K562 (cell line): ENCODE results near the gene GRAMD2A. TPM values are rescaled to one million over a fixed set of nuclear protein-coding genes. Genes with fewer than 3 reads are reported as not detected.
A peak's percentile ranks its signal among the peaks of the same experiment; 100 is the strongest.

Source experiments
- ATAC-seq: fragments of 200-7000 bp; cut with Tn5 transposase; 3 replicates; pipeline ENCODE4 v1.9.1; 2020; ENCODE audit warnings: moderate library complexity
- BruUV-seq: library from RNA; stranded (reverse); fragments of 400-500 nt; replicated peaks from 2 replicates; lab custom pipeline; 2021; lab: Mats Ljungman, UMichigan
- CTCF ChIA-PET: fragments of 300-600 bp; formaldehyde crosslinking; extraction: SDS; loops from one replicate; lab custom pipeline; 2021; ENCODE audit warnings: low intra/inter-chr PET ratio; lab: Yijun Ruan, JAX
- POLR2A ChIA-PET: fragments of 300-600, 350-650 bp; sonication (Branson Sonifier 250); formaldehyde crosslinking; extraction: SDS; loops from one replicate; lab custom pipeline; 2021; ENCODE audit warnings: antibody characterized with exemption, inconsistent platforms; lab: Yijun Ruan, JAX
- DNase-seq, 4 experiments: peaks; one replicate each; pipeline versions ENCODE4 v3.0.0 to v3.0.0-alpha.2; 2011 to 2018; ENCODE audit warnings: low spot score in 3 of 4, mixed read lengths in 3 of 4; ENCODE audit errors: extremely low read depth in 1 of 4
- FAIRE-seq: peaks from 2 replicates; lab custom pipeline; 2011; peaks lifted over from hg19 to GRCh38; lab: Jason Lieb, UNC
- H2AFZ ChIP-seq: 2 replicates; pipeline ENCODE4 v1.6.0; 2011; ENCODE audit warnings: low read depth, low read length, control low read depth, inconsistent platforms
- H3K27ac ChIP-seq: fragments of 200-600 bp; 3 replicates; pipeline ENCODE4 v1.8.0; 2011; ENCODE audit warnings: low read depth, mild to moderate bottlenecking, control low read depth, inconsistent platforms, low read length, moderate library complexity, mixed read lengths; ENCODE audit errors: extremely low read depth
- H3K27me3 ChIP-seq, 2 experiments: fragments of 300-600 bp in 1 of 2; 2 replicates in 1 of 2; 3 replicates in 1 of 2; pipeline versions ENCODE4 v1.6.0 to v1.8.0; 2011; ENCODE audit warnings: inconsistent platforms in 2 of 2, low read length in 2 of 2, mild to moderate bottlenecking in 1 of 2, mixed read lengths in 1 of 2, moderate library complexity in 1 of 2; ENCODE audit not compliant: control insufficient read depth in 2 of 2, insufficient read depth in 2 of 2
- H3K36me3 ChIP-seq: fragments of 300-600 bp; 3 replicates; pipeline ENCODE4 v1.8.0; 2011; ENCODE audit warnings: mild to moderate bottlenecking, low read length, inconsistent platforms; ENCODE audit not compliant: control insufficient read depth, insufficient read depth
- H3K4me1 ChIP-seq, 2 experiments: fragments of 200-600 bp in 1 of 2; replicated peaks in 1 of 2; 2 replicates in 1 of 2; 3 replicates in 1 of 2; pipeline versions ENCODE4 v1.5.1 to v1.8.0; 2011; ENCODE audit warnings: inconsistent platforms in 2 of 2, low read length in 2 of 2, mild to moderate bottlenecking in 1 of 2, mixed read lengths in 1 of 2, moderate library complexity in 1 of 2; ENCODE audit not compliant: control insufficient read depth in 2 of 2, insufficient read depth in 2 of 2
- H3K4me2 ChIP-seq: 2 replicates; pipeline ENCODE4 v1.6.1; 2011; ENCODE audit warnings: low read length, control low read depth, inconsistent platforms, mixed read lengths; ENCODE audit not compliant: insufficient read depth
- H3K4me3 ChIP-seq: fragments of 200-600 bp; sonication (generic), shearing (Covaris generic); 2 replicates; pipeline ENCODE4 v1.5.1; 2016; ENCODE audit warnings: control low read depth, inconsistent platforms
- H3K79me2 ChIP-seq: fragments of 200-600 bp; 3 replicates; pipeline ENCODE4 v1.8.0; 2011; ENCODE audit warnings: low read length, inconsistent platforms; ENCODE audit not compliant: control insufficient read depth, insufficient read depth
- H3K9ac ChIP-seq, 2 experiments: 2 replicates each; pipeline versions ENCODE4 v1.6.0 to v1.6.1; 2011; ENCODE audit warnings: low read depth in 2 of 2, low read length in 2 of 2, control low read depth in 1 of 2, inconsistent platforms in 1 of 2, mild to moderate bottlenecking in 1 of 2, mixed read lengths in 1 of 2; ENCODE audit not compliant: insufficient read depth in 1 of 2
- H3K9me1 ChIP-seq: one replicate; pipeline ENCODE4 v1.6.0; 2011; ENCODE audit warnings: inconsistent platforms, mild to moderate bottlenecking, low read length, moderate library complexity; ENCODE audit not compliant: control insufficient read depth, insufficient read depth
- H3K9me3 ChIP-seq: replicated peaks from 2 replicates; pipeline ENCODE4 v1.5.1; 2011; ENCODE audit warnings: low read depth, low read length, inconsistent platforms; ENCODE audit not compliant: control insufficient read depth, insufficient read depth
- H4K20me1 ChIP-seq: replicated peaks from 2 replicates; pipeline ENCODE4 v1.6.1; 2011; ENCODE audit warnings: low read length, inconsistent platforms, mixed read lengths; ENCODE audit not compliant: control insufficient read depth, insufficient read depth
- FUS ChIP-seq: fragments of 200-400 bp; formaldehyde crosslinking; optimal IDR thresholded peaks from 2 replicates; pipeline ENCODE3; 2017; ENCODE audit warnings: low read depth, low read length
- MED1 ChIP-seq: sonication (generic); formaldehyde crosslinking; IDR thresholded peaks from 2 replicates; pipeline ENCODE4 v1.8.1; 2023; ENCODE audit warnings: missing genetic modification reagents, borderline replicate concordance
- NFXL1 ChIP-seq: fragments of 450-650 bp; formaldehyde crosslinking; IDR thresholded peaks from 2 replicates; pipeline ENCODE4 v1.4.0; 2021; ENCODE audit warnings: mild to moderate bottlenecking
- PYGO2 ChIP-seq: fragments of 450-650 bp; IDR thresholded peaks from 2 replicates; pipeline ENCODE4 v1.6.1; 2016; ENCODE audit warnings: mild to moderate bottlenecking, missing genetic modification characterization, moderate library complexity, missing compliant biosample characterization
- SIN3A ChIP-seq, 2 experiments: fragments of 150-350 bp in 1 of 2; IDR thresholded peaks; 2 replicates each; pipeline ENCODE4 v1.6.1; 2011 to 2016; ENCODE audit warnings: borderline replicate concordance in 2 of 2, low read depth in 2 of 2, low read length in 2 of 2, mild to moderate bottlenecking in 2 of 2, moderate library complexity in 2 of 2; ENCODE audit not compliant: control insufficient read depth in 1 of 2
- ZBTB26 ChIP-seq: fragments of 450-650 bp; formaldehyde crosslinking; IDR thresholded peaks from 2 replicates; pipeline ENCODE4 v1.4.0; 2022; ENCODE audit warnings: missing genetic modification characterization
- WGBS: fragments of 100-300 bp; shearing (Covaris generic); methylation state at CpG from one replicate; pipeline ENCODE4 v1.1.6; 2016; ENCODE audit warnings: low coverage, mixed read lengths; ENCODE audit not compliant: insufficient coverage; ENCODE audit errors: missing lambda C conversion rate; 5-methylcytosine and 5-hydroxymethylcytosine counted together
- in situ Hi-C: fragments of 300-500 bp; cut with MboI; formaldehyde crosslinking; loops from 4 replicates; pipeline ENCODE4 v1.15.0; 2018; ENCODE audit warnings: inconsistent platforms, mixed read lengths
- intact Hi-C: fragments of 100-400 bp; cut with micrococcal nuclease; formaldehyde crosslinking; loops from 2 replicates; pipeline ENCODE4 v1.14.2; 2022
- polyA plus RNA-seq, 8 experiments: library from polyadenylated mRNA; depleted of rRNA in 4 of 8; stranded (reverse) in 5 of 8; unstranded in 3 of 8; fragments of >200 nt; fragmentation: Nextera tagmentation in 2 of 8; fragmentation: Illumina TruSeq in 1 of 8; extraction: Ambion mirVana in 2 of 8; extraction: Trizol in 1 of 8; gene quantifications; 2 replicates each; pipeline versions ENCODE4 v1.2.1 to v1.2.3, GENCODE V29; 2011 to 2014; ENCODE audit warnings: inconsistent platforms in 1 of 8, missing spikeins in 1 of 8
- total RNA-seq, 7 experiments: library from RNA; depleted of rRNA in 6 of 7; stranded (reverse); fragments of >200 nt in 6 of 7; fragmentation: Illumina TruSeq in 2 of 7; extraction: Trizol in 2 of 7; gene quantifications; 2 replicates each; pipeline versions ENCODE4 v1.2.1 to v1.2.3, GENCODE V29; 2011 to 2021; ENCODE audit warnings: low replicate concordance in 1 of 7
- TF ChIP-seq, protein P1 (sequence below): fragments of 250-450 bp; sonication (Bioruptor Pico); IDR thresholded peaks from 2 replicates; pipeline ENCODE4 v1.4.0; 2020
- TF ChIP-seq, protein P2 (sequence below), 2 experiments: fragments of 450-650 bp in 1 of 2; IDR thresholded peaks; 2 replicates each; pipeline ENCODE4 v1.6.1; 2011 to 2017; ENCODE audit warnings: low read depth in 2 of 2, antibody characterized with exemption in 1 of 2, borderline replicate concordance in 1 of 2, low read length in 1 of 2, mild to moderate bottlenecking in 1 of 2, mixed read lengths in 1 of 2; ENCODE audit not compliant: control insufficient read depth in 1 of 2

The GRAMD2A gene
- total and polyA plus RNA-seq, 9 of the 15 experiments (the other 6 are each of a cell fraction or from before 2014, with no cell fraction given), result 0.08 to 0.22 TPM; not detected in 7

DNA sequence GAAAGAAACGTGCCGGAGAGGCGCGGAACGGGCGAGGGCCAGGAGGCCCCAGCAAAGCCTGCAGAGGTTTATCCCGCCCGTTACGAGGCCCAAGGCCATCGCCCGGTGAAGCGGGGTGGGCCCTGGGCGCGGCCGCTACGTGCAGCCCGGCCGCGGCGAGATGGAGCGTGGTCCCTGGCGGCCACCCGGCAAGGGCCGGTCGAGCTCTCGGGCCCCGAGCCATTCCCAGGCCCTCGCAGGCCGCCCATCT, 32.3 kb upstream of the GRAMD2A start:
- CTCF ChIA-PET, result no interaction called here
- Histone ChIP-seq H3K9me1 (peaks cover 8% of the 10 kb centered on the region), H3K27me3 (no peaks in the 10 kb centered on the region), H3K9ac (peak overlapping the region; percentile 77 to 92; a peak in 3 of 4 replicates), H3K9me3 (no peaks in the 10 kb centered on the region), H3K4me2 (peak overlapping the region; percentile 96; the same call in 1 of the 2 replicates), H3K36me3 (peaks cover 31% of the 10 kb centered on the region), H3K4me3 (peak overlapping the region; percentile 67), H3K79me2 (peaks cover 59% of the 10 kb centered on the region), H3K27ac (peak overlapping the region; percentile 88), H2AFZ (no peak overlapping the region), H3K4me1 (peaks cover 51 to 66% of the 10 kb centered on the region in 2 experiments), H4K20me1 (peaks cover 8% of the 10 kb centered on the region)
- no TSS peak for BruUV-seq
- POLR2A ChIA-PET, result interaction anchor here (1.0 kb wide), 2 partner anchors 8 to 29 kb away, joined by 3 read pairs; no protein-coding TSS in a partner anchor
- in situ Hi-C loops, result no loop called here
- under 1% methylated on average over 21 of the region's 29 CpGs for WGBS
- FAIRE-seq, result no peak
- ATAC-seq, result peak; percentile 5
- no peak for DNase-seq
- intact Hi-C loops, result loop anchor here (10.0 kb wide), 1 partner anchor 245 kb away; the partner anchor contains the start of gene ARIH1
- TF ChIP-seq PYGO2 (no peak), FUS (no peak), ZBTB26 (no peak), NFXL1 (no peak), SIN3A (IDR thresholded peaks at IDR 0.05; ENCODE audit: borderline replicate concordance in 2 of 2, control insufficient read depth in 1 of 2, low read depth in 2 of 2, low read length in 2 of 2) (peak in 1 of 2 experiments; percentile 6; a peak in 1 of 4 replicates), MED1 (CRISPR knock-in tag) (0 out of 2 replicates have a peak, but pooled peaks have one; percentile 47)
- TF ChIP-seq, protein P1, sequence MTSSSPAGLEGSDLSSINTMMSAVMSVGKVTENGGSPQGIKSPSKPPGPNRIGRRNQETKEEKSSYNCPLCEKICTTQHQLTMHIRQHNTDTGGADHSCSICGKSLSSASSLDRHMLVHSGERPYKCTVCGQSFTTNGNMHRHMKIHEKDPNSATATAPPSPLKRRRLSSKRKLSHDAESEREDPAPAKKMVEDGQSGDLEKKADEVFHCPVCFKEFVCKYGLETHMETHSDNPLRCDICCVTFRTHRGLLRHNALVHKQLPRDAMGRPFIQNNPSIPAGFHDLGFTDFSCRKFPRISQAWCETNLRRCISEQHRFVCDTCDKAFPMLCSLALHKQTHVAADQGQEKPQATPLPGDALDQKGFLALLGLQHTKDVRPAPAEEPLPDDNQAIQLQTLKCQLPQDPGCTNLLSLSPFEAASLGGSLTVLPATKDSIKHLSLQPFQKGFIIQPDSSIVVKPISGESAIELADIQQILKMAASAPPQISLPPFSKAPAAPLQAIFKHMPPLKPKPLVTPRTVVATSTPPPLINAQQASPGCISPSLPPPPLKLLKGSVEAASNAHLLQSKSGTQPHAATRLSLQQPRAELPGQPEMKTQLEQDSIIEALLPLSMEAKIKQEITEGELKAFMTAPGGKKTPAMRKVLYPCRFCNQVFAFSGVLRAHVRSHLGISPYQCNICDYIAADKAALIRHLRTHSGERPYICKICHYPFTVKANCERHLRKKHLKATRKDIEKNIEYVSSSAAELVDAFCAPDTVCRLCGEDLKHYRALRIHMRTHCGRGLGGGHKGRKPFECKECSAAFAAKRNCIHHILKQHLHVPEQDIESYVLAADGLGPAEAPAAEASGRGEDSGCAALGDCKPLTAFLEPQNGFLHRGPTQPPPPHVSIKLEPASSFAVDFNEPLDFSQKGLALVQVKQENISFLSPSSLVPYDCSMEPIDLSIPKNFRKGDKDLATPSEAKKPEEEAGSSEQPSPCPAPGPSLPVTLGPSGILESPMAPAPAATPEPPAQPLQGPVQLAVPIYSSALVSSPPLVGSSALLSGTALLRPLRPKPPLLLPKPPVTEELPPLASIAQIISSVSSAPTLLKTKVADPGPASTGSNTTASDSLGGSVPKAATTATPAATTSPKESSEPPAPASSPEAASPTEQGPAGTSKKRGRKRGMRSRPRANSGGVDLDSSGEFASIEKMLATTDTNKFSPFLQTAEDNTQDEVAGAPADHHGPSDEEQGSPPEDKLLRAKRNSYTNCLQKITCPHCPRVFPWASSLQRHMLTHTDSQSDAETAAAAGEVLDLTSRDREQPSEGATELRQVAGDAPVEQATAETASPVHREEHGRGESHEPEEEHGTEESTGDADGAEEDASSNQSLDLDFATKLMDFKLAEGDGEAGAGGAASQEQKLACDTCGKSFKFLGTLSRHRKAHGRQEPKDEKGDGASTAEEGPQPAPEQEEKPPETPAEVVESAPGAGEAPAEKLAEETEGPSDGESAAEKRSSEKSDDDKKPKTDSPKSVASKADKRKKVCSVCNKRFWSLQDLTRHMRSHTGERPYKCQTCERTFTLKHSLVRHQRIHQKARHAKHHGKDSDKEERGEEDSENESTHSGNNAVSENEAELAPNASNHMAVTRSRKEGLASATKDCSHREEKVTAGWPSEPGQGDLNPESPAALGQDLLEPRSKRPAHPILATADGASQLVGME (CRISPR knock-in tag), result no peak; the same call in 1 of the 2 replicates
- TF ChIP-seq, protein P2, sequence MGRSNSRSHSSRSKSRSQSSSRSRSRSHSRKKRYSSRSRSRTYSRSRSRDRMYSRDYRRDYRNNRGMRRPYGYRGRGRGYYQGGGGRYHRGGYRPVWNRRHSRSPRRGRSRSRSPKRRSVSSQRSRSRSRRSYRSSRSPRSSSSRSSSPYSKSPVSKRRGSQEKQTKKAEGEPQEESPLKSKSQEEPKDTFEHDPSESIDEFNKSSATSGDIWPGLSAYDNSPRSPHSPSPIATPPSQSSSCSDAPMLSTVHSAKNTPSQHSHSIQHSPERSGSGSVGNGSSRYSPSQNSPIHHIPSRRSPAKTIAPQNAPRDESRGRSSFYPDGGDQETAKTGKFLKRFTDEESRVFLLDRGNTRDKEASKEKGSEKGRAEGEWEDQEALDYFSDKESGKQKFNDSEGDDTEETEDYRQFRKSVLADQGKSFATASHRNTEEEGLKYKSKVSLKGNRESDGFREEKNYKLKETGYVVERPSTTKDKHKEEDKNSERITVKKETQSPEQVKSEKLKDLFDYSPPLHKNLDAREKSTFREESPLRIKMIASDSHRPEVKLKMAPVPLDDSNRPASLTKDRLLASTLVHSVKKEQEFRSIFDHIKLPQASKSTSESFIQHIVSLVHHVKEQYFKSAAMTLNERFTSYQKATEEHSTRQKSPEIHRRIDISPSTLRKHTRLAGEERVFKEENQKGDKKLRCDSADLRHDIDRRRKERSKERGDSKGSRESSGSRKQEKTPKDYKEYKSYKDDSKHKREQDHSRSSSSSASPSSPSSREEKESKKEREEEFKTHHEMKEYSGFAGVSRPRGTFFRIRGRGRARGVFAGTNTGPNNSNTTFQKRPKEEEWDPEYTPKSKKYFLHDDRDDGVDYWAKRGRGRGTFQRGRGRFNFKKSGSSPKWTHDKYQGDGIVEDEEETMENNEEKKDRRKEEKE (IDR thresholded peaks at IDR 0.05; ENCODE audit: borderline replicate concordance in 1 of 2, control insufficient read depth in 1 of 2, low read depth in 2 of 2, low read length in 1 of 2), result no peak
